NCI-H128 (cell line): ENCODE measurements around the gene GLS.
"Not testable (repeated sequence)": the region's sequence is repeated elsewhere in the genome, so short reads cannot be mapped to it uniquely, and the experiment has no call there.

Experiments used
- DNase-seq: peaks from one replicate; lab custom pipeline; 2025; ENCODE audit not compliant: unreplicated experiment; lab: John Stamatoyannopoulos, UW

The GLS gene

GRCh38 chr2:190880378-190881083, at the start of gene GLS:
GLS (plus strand) TSS chr2:190880821; CDS start chr2:190881085, 264 bp downstream.
- DNase-seq = peak; percentile 82

GRCh38 chr2:190831941-190832340, 48.7 kb upstream of the GLS start:
- DNase-seq = no peak

- no peak for DNase-seq
Observed at GRCh38 chr2:190834890-190835208, 45.8 kb upstream of the GLS start.

GRCh38 chr2:190835303-190835930, 45.2 kb upstream of the GLS start:
- DNase-seq = no peak

GRCh38 chr2:190836767-190837166, 43.9 kb upstream of the GLS start:
- DNase-seq = no peak

- no peak for DNase-seq
Observed at GRCh38 chr2:190837420-190837819, 43.2 kb upstream of the GLS start.

GRCh38 chr2:190837952-190838361, 42.7 kb upstream of the GLS start:
- no peak for DNase-seq

- no peak for DNase-seq
Observed at GRCh38 chr2:190838492-190838910, 42.1 kb upstream of the GLS start.

- no peak for DNase-seq
Observed at GRCh38 chr2:190840569-190841172, 40.0 kb upstream of the GLS start.

GRCh38 chr2:190841707-190842505, 38.7 kb upstream of the GLS start:
- DNase-seq = no peak

GRCh38 chr2:190842606-190843104, 38.0 kb upstream of the GLS start:
- no peak for DNase-seq

GRCh38 chr2:190843890-190844699, 36.5 kb upstream of the GLS start:
- no peak for DNase-seq

GRCh38 chr2:190844700-190845401, 35.8 kb upstream of the GLS start:
- no peak for DNase-seq

- no peak for DNase-seq
Observed at GRCh38 chr2:190846746-190847145, 33.9 kb upstream of the GLS start.

GRCh38 chr2:190847504-190848081, 33.0 kb upstream of the GLS start:
- no peak for DNase-seq

GRCh38 chr2:190849774-190850173, 30.8 kb upstream of the GLS start:
- DNase-seq = no peak

- not testable (repeated sequence) for DNase-seq
Observed at GRCh38 chr2:190853022-190853421, 27.6 kb upstream of the GLS start.

GRCh38 chr2:190853531-190854383, 26.9 kb upstream of the GLS start:
- DNase-seq = no peak

- DNase-seq = no peak
Observed at GRCh38 chr2:190854726-190855125, 25.9 kb upstream of the GLS start.
